HepG2 (cell line): Measurements from ENCODE around the gene RALY. TPM values are rescaled to one million over a fixed set of nuclear protein-coding genes. Genes with fewer than 3 reads are reported as not detected.

ENCODE experiments used
- BORCS8-MEF2B ChIP-seq: sonication (generic); formaldehyde crosslinking; IDR thresholded peaks from 2 replicates; pipeline ENCODE4 v1.8.0; 2022; ENCODE audit warnings: mild to moderate bottlenecking, missing genetic modification reagents
- BRF2 ChIP-seq: sonication (generic); formaldehyde crosslinking; IDR thresholded peaks from 2 replicates; pipeline ENCODE4 v1.8.1; 2022; ENCODE audit warnings: mild to moderate bottlenecking, missing genetic modification reagents
- CEBPG ChIP-seq: IDR thresholded peaks from 2 replicates; pipeline ENCODE4 v1.6.1; 2016
- DMTF1 ChIP-seq: sonication (generic); formaldehyde crosslinking; IDR thresholded peaks from 2 replicates; pipeline ENCODE4 v1.4.0; 2020; ENCODE audit warnings: mild to moderate bottlenecking, missing genetic modification reagents
- EED ChIP-seq: sonication (generic); formaldehyde crosslinking; IDR thresholded peaks from 2 replicates; pipeline ENCODE4 v1.5.0; 2020; ENCODE audit warnings: mild to moderate bottlenecking, missing genetic modification reagents
- FOXA3 ChIP-seq: IDR thresholded peaks from 2 replicates; pipeline ENCODE4 v1.6.1; 2016; ENCODE audit warnings: missing genetic modification reagents, missing compliant biosample characterization
- FOXO4 ChIP-seq: sonication (generic); formaldehyde crosslinking; conservative IDR thresholded peaks from 2 replicates; pipeline ENCODE4 v1.8.1; 2023; ENCODE audit warnings: missing genetic modification reagents
- GTF2F1 ChIP-seq: fragments of 150-350 bp; IDR thresholded peaks from 2 replicates; pipeline ENCODE4 v1.6.1; 2014; ENCODE audit warnings: low read length
- HNRNPL ChIP-seq: fragments of 200-400 bp; formaldehyde crosslinking; IDR thresholded peaks from 2 replicates; pipeline ENCODE4 v1.6.1; 2017; ENCODE audit warnings: mild to moderate bottlenecking, low read depth, low read length
- IKZF4 ChIP-seq: sonication (generic); formaldehyde crosslinking; IDR thresholded peaks from 2 replicates; pipeline ENCODE4 v1.5.1; 2020; ENCODE audit warnings: borderline replicate concordance, mild to moderate bottlenecking, low read depth, missing genetic modification reagents; ENCODE audit errors: not compliant biosample characterization
- RARA ChIP-seq: IDR thresholded peaks from 2 replicates; pipeline ENCODE4 v1.6.1; 2016; ENCODE audit warnings: missing genetic modification reagents, missing compliant biosample characterization
- RCOR2 ChIP-seq: IDR thresholded peaks from 2 replicates; pipeline ENCODE4 v1.6.1; 2016; ENCODE audit warnings: missing biosample characterization, missing genetic modification reagents
- SNRNP70 ChIP-seq: fragments of 200-400 bp; formaldehyde crosslinking; IDR thresholded peaks from 2 replicates; pipeline ENCODE4 v1.6.1; 2017; ENCODE audit warnings: mild to moderate bottlenecking, low read depth, low read length, moderate library complexity
- SYNCRIP ChIP-seq: fragments of 200-400 bp; formaldehyde crosslinking; IDR thresholded peaks from 2 replicates; pipeline ENCODE4 v1.6.1; 2018; ENCODE audit warnings: mild to moderate bottlenecking, low read depth, low read length; ENCODE audit not compliant: insufficient read depth
- TSC22D2 ChIP-seq: sonication (generic); formaldehyde crosslinking; IDR thresholded peaks from 2 replicates; pipeline ENCODE4 v1.5.1; 2020; ENCODE audit warnings: missing genetic modification reagents, mild to moderate bottlenecking, borderline replicate concordance
- ZNF282 ChIP-seq: fragments of 450-650 bp; IDR thresholded peaks from 2 replicates; pipeline ENCODE4 v1.6.1; 2018; ENCODE audit not compliant: partially characterized antibody
- ZNF432 ChIP-seq: sonication (generic); formaldehyde crosslinking; IDR thresholded peaks from 2 replicates; pipeline ENCODE4 v1.5.0; 2020; ENCODE audit warnings: missing genetic modification reagents, mild to moderate bottlenecking, borderline replicate concordance
- ZNF564 ChIP-seq: sonication (generic); formaldehyde crosslinking; IDR thresholded peaks from 2 replicates; pipeline ENCODE4 v1.8.1; 2023; ENCODE audit warnings: mild to moderate bottlenecking, missing genetic modification reagents
- polyA plus RNA-seq, 8 experiments: library from polyadenylated mRNA; depleted of rRNA in 3 of 8; stranded (reverse) in 7 of 8; unstranded in 1 of 8; fragments of >200 nt; fragmentation: Illumina TruSeq in 4 of 8; extraction: Trizol in 4 of 8; gene quantifications; 2 replicates each; pipeline versions ENCODE4 v1.2.1 to v1.2.3, GENCODE V29; 2011 to 2016; ENCODE audit warnings: low read depth in 4 of 8, missing spikeins in 1 of 8, mixed read lengths in 1 of 8; ENCODE audit not compliant: insufficient read depth in 1 of 8
- total RNA-seq, 5 experiments: library from RNA; depleted of rRNA; stranded (reverse); fragments of >200 nt; fragmentation: Illumina TruSeq; extraction: Trizol; gene quantifications; 2 replicates each; pipeline ENCODE4 v1.2.3, GENCODE V29; 2016; ENCODE audit warnings: low read depth in 1 of 5
- TF ChIP-seq, protein P1 (sequence below): sonication (generic); formaldehyde crosslinking; IDR thresholded peaks from 2 replicates; pipeline ENCODE4 v1.4.0; 2020; ENCODE audit warnings: mild to moderate bottlenecking, missing genetic modification reagents
- TF ChIP-seq, protein P2 (sequence below): sonication (generic); formaldehyde crosslinking; IDR thresholded peaks from 2 replicates; pipeline ENCODE4 v1.4.0; 2020; ENCODE audit warnings: low read depth, mild to moderate bottlenecking, missing genetic modification reagents
- TF ChIP-seq, protein P3 (sequence below): sonication (generic); formaldehyde crosslinking; IDR thresholded peaks from 2 replicates; pipeline ENCODE4 v1.5.1; 2020; ENCODE audit warnings: missing genetic modification reagents, mild to moderate bottlenecking, borderline replicate concordance

The RALY gene
- total and polyA plus RNA-seq, 2 of the 13 experiments (the other 11 are each of a cell fraction or from before 2014, with no cell fraction given) = 178 to 186 TPM

DNA sequence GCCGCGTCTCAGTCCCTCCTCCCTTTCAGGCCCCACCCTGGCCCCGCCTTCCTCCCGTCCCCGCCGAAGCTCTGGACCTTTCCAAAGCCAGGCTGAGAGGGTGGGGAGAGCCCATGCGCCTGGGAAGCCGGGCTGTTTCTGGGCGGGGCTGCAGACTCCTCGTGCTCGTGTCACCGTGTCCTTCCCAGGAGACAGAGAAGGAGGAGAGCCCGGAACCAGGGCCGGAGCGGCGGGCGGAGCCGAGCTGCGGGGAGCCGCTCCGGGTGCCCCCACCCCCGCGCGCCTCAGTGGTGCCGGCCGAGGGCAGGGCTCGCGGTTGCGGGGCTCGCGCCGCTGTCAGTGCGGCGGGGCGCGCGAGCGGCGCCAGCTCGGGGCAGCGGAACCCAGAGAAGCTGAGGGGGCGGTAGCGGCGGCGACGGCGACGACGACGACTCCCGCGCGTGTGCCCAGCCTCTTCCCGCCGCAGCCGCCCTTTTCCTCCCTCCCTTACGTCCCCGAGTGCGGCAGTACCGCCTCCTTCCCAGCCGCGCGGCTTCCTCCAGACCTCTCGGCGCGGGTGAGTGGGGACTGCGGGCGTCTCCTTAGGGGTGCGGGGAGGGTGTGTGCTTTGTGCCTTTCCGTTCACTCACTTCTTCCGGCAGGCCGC, at the start of gene RALY (continued):
- TF ChIP-seq, protein P1, sequence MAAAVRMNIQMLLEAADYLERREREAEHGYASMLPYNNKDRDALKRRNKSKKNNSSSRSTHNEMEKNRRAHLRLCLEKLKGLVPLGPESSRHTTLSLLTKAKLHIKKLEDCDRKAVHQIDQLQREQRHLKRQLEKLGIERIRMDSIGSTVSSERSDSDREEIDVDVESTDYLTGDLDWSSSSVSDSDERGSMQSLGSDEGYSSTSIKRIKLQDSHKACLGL (CRISPR knock-in tag) = no peak; the same call in 1 of the 2 replicates
- no peak for TF ChIP-seq ZNF282
- TF ChIP-seq TSC22D2 (CRISPR knock-in tag) = peak; percentile 72; the same call in 1 of the 2 replicates
- TF ChIP-seq, protein P2, sequence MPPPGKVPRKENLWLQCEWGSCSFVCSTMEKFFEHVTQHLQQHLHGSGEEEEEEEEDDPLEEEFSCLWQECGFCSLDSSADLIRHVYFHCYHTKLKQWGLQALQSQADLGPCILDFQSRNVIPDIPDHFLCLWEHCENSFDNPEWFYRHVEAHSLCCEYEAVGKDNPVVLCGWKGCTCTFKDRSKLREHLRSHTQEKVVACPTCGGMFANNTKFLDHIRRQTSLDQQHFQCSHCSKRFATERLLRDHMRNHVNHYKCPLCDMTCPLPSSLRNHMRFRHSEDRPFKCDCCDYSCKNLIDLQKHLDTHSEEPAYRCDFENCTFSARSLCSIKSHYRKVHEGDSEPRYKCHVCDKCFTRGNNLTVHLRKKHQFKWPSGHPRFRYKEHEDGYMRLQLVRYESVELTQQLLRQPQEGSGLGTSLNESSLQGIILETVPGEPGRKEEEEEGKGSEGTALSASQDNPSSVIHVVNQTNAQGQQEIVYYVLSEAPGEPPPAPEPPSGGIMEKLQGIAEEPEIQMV (CRISPR knock-in tag) = no peak; the same call in 1 of the 2 replicates
- no peak for TF ChIP-seq HNRNPL
- 0 out of 2 replicates have a peak, but pooled peaks have one; percentile 33 for TF ChIP-seq DMTF1 (CRISPR knock-in tag)
- TF ChIP-seq GTF2F1 = no peak
- no peak for TF ChIP-seq FOXO4 (CRISPR knock-in tag)
- TF ChIP-seq FOXA3 (CRISPR knock-in tag) = peak; percentile 47; the same call in 1 of the 2 replicates
- TF ChIP-seq, protein P3, sequence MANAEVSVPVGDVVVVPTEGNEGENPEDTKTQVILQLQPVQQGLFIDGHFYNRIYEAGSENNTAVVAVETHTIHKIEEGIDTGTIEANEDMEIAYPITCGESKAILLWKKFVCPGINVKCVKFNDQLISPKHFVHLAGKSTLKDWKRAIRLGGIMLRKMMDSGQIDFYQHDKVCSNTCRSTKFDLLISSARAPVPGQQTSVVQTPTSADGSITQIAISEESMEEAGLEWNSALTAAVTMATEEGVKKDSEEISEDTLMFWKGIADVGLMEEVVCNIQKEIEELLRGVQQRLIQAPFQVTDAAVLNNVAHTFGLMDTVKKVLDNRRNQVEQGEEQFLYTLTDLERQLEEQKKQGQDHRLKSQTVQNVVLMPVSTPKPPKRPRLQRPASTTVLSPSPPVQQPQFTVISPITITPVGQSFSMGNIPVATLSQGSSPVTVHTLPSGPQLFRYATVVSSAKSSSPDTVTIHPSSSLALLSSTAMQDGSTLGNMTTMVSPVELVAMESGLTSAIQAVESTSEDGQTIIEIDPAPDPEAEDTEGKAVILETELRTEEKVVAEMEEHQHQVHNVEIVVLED (CRISPR knock-in tag) = no peak
- TF ChIP-seq ZNF432 (CRISPR knock-in tag) = no peak
- no peak for TF ChIP-seq SYNCRIP
- TF ChIP-seq RARA (CRISPR knock-in tag) = peak; percentile 44
- no peak for TF ChIP-seq SNRNP70
- no peak for TF ChIP-seq RCOR2 (CRISPR knock-in tag)
- peak; percentile 90 for TF ChIP-seq ZNF564
- TF ChIP-seq BORCS8-MEF2B (CRISPR knock-in tag) = peak; percentile 24; the same call in 1 of the 2 replicates
- TF ChIP-seq IKZF4 (CRISPR knock-in tag) = peak; percentile 70
- no peak; the same call in 1 of the 2 replicates for TF ChIP-seq CEBPG (CRISPR knock-in tag)
- peak; percentile 89; the same call in 1 of the 2 replicates for TF ChIP-seq EED (CRISPR knock-in tag)
- TF ChIP-seq BRF2 (CRISPR knock-in tag) = peak; percentile 38; the same call in 1 of the 2 replicates
